ELR (cell line): ENCODE measurements around the gene LRR1.

Experiments
- DNase-seq: peaks from one replicate; pipeline ENCODE4 v3.0.0-alpha.2; 2015; ENCODE audit warnings: low read depth

The LRR1 gene, protein sequence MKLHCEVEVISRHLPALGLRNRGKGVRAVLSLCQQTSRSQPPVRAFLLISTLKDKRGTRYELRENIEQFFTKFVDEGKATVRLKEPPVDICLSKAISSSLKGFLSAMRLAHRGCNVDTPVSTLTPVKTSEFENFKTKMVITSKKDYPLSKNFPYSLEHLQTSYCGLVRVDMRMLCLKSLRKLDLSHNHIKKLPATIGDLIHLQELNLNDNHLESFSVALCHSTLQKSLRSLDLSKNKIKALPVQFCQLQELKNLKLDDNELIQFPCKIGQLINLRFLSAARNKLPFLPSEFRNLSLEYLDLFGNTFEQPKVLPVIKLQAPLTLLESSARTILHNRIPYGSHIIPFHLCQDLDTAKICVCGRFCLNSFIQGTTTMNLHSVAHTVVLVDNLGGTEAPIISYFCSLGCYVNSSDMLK

DNA sequence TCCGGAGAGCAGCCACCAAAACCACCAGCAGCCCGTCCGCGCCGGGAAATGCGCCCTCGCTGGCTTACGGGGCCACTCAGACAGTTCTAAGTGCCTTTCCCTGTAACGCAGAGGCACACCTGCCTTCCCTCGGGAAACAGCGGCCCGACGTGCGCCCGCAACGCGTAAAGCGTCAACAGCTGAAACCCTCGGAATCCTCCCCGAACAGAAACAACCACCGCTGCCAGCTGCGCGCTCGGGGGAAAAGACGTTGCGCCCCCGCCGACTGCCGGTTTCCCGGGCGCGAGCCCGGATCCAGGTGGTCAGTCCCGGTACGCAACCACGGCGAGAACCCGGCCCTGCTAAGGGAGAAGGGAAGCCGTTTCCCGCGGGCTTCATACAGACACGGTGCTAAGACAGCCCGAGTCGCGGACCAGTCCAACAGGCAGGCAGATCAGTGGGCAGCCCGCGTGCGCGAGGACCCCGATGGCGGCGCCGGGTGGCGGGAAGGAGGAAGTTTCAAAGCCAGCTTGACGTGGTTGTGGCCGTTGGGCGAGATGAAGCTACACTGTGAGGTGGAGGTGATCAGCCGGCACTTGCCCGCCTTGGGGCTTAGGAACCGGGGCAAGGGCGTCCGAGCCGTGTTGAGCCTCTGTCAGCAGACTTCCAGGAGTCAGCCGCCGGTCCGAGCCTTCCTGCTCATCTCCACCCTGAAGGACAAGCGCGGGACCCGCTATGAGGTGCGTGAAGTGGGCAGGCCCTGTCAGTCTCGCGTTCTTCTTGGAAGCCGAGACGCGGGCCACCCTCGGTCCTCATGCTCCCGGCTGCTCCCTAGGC is at the start of gene LRR1:
LRR1 (plus strand) TSS at position 456 of the 816 bp plus-strand sequence; CDS start at position 537, 81 bp downstream.
- DNase-seq = peak; percentile 94

DNA sequence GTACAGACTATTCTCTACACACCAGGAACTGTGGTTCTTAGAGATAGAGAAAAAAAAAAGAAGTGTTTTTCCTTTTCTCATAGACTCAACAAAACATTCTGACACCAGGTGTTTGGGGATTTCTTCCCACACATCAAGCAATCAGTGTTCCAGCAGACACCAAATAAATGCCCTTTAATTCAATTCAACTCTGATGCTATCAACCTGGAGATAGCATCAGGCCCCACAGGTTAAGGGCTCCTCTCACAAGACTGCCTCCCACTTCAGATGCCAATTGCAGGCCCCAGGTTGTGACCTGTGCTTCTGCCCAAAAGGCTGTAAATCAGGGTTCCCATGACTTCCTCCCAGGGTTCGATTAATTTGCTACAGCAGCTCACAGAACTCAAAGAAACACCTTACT is 49.3 kb upstream of the LRR1 start:
- DNase-seq = no peak

DNA sequence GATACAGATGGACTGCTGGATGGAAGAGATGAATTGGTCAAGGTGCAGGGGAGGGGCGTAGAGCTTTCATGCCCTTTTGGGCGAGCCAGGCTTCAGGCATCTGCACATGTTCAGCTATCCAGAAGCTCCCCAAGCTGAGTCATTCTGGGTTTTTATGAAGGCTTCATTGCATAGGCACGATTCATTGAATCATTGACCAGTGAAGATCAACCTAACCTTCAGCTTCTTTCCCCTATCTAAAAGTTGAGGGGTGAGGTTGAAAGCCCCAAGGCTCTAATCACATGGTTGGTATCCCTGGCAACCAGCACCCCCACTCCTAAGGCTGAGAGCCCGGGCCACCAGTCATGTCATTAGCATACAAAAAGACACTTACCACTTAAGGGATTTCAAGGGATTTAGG is 48.9 kb upstream of the LRR1 start:
- peak; percentile 53 for DNase-seq

DNA sequence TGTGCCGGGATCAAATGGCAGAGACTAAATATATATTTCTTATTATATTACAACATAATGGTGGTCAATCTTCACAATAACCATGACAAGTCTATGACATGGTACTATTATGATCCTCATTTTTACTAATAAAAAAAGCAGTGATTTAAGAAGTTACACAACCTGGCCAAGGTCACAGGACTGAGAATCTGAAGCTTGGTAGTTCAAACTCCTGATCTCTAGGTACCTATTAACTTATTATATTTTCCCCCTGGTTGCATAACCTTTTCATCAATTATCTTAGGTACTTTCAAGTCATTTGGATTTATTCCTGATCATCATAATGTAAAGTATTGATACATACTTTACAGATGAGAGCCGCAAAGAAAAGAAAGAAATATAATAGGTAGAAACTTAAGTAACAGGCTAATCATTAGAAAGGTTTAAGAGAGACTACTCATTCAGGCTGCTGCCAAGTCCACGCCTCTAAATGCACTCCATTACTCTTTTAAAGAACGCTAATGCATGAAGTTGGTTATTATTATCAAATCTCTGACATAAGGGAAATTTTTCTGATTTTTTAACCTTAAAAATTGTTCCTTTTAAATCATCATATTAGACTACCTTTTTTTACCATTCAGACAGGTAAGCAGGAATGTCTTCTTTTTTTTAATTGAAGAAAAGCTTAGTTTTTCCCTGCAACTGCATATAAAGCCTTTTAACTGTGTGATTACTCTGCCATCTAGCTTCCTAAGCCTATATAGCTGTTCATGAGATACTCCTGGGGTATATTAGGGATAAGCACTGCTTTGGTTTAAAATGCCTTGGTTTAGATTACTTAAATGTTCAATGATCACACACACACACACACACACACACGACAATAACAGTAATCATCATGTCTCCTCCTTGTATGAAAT is 48.2 kb upstream of the LRR1 start:
- DNase-seq = peak; percentile 44

DNA sequence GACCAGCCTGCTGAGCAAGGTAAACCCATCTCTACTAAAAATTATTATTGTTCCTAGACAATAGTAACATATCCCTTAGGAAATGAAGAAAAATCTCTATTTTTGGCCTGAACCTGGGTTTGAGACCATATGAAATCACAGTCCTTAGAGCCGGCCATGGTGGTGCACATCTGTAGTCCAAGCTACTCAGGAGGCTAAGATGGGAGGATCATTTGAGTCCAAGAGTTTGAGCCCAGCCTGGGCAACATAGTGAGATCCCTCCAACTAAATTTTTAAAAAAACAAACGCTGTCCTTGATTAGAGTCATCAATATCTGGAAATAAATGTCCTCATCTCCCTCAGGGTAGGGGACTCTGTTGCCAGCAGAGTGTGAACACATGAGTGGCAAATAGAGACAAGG is 47.2 kb upstream of the LRR1 start:
- DNase-seq = no peak

DNA sequence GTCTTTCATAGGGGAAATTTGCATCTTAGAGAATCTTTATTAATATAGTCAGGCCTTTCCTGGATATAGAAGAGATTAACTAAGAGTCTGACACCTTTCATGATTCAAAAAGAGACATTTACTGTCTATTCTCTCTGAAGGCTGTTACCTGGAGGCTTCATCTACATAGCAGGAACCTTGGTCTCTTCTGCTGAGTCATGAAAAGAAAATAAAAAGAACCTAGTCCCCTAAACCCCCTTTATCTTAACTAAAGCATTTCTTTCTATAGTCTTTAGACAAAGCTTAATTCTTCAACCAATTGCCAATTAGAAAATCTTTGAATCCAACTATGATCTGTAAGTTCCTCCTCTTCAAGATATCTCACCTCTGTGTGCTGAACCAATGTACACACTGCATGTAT is 45.6 kb upstream of the LRR1 start:
- DNase-seq = no peak

DNA sequence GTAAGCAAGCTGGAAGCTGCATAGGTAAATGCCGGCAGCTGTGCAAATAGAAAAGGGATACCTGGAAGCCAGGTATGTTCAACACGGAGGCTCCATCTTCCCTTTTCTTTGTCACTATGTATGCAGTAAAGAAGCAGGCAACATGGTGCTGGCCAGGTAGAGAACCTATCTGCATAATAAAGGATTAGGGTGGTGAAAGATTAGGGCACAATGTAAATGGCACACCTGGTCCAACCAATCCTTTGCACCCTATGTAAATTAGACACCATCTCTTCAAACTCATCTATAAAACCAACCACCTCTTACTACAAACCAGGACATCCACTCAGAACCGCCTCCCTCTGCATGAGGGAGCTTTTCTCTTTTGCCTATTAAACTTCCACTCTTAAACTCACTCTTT is 44.8 kb upstream of the LRR1 start:
- no peak for DNase-seq

DNA sequence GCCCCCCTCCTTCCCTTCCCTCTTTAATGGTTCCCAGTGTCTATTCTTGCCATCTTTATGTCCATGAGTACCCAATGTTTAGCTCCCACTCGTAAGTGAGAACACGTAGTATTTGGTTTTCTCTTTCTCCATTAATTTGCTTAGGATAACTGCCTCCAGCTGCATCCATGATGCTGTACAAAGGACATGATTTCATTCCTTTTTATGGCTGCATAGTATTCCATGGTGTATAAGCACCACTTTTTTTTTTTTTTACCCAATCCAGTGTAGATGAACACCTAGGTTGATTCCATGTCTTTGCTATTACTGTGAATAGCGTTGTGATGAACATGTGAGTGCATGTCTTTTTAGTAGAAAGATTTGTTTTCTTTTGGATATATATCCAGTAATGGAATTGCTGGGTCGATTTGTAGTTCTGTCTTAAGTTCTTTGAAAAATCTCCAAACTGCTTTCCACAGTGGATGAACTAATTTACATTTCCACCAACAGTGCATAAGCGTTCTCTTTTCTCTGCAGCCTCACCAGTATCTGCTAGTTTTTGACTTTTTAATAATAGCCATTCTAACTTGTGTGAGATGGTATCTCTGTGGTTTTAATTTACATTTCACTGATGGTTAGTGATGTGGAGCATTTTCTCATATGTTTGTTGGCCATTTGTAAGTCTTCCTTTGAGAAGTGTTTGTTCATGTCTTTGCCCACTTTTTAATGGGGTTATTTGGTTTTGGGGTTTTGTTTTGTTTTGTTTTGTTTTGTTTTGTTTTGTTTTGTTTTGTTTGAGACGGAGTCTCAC is 38.6 kb upstream of the LRR1 start:
- no peak for DNase-seq

DNA sequence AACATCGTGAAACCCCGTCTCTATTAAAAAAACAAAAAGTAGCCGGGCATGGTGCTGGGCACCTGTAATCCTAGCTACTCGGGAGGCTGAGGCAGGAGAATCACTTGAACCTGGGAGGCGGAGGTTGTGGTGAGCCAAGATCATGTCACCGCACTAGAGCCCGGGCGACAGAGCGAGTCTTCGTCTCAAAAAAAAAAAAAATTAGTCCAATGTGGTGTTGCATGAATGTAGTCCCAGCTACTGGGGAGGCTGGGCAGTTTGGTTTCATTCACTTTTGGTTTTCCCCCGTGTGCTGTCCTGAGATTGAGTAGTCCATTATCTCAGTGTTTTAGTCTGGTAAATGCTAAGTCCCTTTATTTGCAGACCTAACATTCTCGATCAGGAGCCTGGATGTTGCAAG is 32.0 kb upstream of the LRR1 start:
- no peak for DNase-seq

DNA sequence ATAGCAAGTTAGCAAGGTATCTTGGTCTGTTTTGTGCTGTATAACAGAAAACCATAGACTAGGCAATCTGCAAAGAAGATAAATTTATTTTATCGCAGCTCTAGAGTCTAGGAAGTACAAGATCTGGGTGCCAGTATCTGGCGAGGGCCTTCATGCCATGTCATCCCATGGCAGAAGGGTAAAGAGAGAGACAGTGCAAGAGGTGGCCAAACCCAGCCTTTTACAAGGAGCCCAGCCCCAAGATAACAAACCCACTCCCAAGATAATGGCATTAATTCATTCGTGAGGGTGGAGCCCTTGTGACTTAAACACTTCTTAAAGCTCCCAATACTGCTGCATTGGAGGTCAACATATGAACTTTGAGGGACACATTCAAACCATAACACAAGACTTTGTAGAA is 29.5 kb upstream of the LRR1 start:
- DNase-seq = no peak

DNA sequence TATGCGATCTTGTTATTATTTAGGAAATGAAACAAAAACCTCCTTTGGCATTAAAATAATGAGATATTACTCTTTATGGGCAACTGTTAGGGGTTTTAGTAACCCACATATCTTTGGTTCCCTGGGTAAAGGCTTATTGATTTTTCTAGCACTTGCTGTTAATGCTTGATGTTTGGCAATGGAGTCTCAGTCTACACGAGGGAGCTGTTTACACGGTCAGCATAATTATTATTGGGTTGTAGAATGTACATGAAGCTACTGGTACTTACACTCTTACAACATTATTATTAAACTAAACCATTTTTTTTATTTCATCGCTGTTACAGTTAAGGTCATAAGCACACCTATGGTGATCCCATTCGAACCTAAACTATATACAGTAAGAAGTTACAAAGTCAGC is 24.7 kb upstream of the LRR1 start:
- no peak for DNase-seq

DNA sequence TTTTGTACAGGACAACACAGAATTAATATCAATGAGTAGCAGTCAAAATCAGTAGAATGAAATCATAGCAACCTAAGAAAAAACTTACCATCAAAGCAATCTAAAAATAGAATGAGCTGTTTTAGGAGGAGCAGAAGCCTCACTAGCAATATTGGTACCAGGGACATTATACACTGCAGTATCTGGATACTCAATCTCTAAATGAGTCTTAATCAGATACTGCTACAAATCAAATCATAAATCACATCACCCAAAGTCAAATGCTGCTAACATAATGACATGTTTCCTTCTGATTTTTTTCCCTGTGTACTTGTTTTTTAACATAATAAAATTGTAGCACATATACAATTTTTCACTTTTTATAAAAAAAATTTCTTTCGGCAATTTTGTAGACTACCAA is 20.6 kb upstream of the LRR1 start:
- DNase-seq = no peak

DNA sequence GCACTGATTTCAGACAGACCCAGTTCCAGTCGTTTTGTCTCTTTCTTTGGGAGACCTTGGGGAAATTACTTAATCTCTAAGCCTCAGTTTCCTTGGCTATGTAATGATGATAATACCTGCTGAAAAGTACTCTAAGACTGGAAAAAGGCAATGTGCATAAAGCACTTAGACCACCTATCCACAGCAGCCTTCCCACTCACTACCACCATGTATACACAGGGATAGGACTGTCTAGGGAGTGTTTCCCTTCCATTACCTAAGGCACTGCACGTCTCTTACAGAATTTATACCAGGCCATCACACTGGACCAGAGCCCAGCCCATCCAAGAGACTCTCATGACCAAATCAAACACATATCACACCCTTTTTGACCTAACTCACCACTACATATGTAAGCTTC is 18.9 kb upstream of the LRR1 start:
- DNase-seq = no peak

DNA sequence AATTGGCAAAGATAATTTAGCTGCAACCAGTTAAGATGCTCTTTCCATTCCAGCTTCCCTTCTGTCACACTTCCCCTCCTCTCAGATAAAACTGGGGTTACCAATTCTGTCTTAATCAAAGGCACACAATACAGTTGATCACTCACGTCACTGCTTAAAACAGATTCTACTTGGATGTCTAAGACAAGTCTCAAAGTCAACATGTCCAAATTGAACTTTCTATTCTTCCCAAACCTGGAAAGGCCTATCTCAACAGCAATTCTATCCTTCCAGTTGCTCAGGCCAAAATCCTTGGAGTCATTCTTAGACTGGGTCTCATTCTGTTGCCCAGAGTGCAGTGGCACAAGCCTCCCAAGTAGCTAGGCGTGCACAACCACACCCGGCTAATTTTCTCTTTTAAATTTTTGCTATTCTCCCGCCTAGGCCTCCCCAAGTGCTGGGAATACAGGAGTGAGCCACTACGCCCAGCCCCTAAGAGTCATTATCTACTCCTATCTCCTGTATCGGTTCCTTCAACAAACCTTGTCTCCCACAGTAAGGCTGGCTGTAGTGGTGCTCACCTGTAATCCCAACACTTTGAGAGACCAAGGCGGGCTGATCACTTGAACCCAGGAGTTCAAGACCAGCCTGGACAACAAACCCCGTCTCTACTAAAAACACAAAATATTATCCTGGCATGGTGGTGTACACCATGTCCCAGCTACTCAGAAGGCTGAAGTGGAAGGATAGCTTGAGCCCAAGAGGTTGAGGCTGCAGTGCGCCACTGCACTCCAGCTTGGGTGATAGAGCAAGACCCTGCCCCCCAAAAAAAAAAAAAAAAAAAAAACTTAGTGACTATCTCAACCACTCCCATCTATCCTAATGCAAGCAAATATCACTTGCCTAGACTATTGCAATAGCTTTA is 17.3 kb upstream of the LRR1 start:
- DNase-seq = peak; percentile 22

DNA sequence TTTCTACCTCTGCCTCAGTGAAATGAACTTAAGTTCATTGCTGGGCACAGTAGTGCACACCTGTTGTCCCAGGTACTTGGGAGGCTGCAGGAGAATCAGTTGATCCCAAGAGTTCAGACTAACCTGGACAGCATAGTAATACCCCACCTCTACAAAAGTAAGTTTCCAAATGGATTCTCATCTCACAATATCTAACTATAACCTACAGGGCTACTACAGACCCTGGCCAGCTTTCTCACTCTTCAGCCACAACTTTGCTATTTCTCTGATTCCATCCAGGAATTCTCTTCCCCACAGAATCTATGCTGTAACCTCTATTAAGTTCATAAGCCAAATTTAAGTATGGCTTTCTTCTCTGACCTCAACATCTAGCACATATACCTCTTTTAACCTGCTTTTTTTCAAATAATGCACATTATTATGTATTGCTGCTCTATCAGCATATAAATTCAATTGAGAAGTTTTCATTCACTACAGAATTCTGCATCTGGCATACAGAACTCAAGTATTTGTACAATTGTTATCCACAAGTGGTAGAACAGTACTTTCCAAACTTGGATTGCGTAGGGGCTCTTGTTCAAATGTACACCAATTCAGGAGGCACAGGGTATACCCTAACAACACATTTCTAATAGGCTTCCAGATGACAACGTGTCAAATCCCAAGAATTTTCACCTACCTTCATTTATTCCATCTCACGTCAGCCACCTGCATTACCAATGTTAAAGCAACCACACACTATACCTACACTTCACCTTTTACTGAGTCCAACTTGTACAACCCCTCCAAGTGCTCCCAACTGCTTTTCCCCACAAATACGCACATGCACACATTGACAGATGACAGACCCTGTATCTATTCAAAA is 16.4 kb upstream of the LRR1 start:
- peak; percentile 26 for DNase-seq

DNA sequence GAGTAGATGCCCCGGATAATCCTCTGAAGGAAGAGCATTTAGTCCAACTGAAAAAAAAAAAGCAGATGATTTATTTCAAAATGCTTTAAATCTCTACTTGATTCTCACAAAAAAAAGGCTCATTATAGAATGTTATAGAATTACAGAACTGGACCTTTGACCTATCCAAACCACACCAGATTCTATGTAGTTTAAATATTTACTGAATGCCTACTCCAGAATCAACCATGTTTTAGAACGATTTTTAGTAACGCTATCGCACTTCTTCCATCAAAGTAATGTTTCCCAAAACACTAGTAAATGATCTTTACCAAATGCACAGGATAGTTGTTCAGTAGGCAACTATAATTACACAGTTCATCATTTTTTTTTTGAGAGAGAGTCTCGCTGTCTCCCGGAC is 15.1 kb upstream of the LRR1 start:
- DNase-seq = peak; percentile 14

DNA sequence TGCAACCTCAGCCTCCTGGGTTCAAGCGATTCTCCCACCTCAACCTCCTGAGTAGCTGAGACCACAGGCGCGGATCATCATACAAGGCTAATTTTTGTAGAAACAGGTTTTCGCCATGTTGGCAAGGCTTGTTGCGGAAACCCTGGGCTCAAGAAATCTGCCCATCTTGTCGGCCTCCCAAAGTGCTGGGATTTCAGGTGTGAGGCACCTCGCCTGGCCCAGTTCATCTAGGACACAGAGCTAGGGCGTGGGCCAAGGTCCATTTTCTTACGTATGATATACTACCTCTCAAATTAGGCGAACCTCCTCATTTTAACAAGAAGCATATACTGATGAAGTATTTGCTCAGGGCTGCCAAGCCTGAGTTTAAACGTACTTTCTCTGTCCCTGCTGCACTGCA is 14.7 kb upstream of the LRR1 start:
- DNase-seq = no peak

DNA sequence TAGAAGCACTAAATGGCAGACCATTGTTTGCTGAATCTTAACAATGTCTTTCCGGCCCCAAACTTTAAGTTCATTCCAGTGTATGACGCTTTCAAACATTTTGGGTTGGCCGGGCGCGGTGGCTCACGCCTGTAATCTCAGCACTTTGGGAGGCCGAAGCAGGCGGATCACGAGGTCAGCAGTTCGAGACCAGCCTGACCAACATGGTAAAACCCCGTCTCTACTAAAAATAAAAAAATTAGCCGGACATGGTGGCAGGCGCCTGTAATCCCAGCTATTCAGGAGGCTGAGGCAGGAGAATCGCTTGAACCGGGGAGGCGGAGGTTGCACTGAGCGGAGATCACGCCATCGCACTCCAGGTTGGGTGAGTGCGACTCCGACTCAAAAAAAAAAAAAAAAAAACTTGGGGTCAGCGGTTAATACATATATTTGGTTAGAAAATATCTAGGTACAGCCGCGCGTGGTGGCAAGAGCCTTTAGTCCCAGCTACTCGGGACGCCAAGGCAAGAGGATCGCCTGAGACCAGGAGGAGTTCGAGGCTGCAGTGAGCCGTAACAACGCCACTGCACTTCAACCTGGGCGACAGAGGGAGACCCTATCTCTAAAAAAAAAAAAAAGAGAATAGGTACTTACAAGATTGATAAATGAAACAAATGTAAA is 13.6 kb upstream of the LRR1 start:
- DNase-seq = peak; percentile 36
